ENCODE results near the gene INHBB. TPM values are rescaled to one million over a fixed set of nuclear protein-coding genes. Genes with fewer than 3 reads are reported as not detected.

The INHBB gene
- total RNA-seq, 6 experiments from 2014 or later: 0.37 to 15.9 (median 9.6) TPM

DNA sequence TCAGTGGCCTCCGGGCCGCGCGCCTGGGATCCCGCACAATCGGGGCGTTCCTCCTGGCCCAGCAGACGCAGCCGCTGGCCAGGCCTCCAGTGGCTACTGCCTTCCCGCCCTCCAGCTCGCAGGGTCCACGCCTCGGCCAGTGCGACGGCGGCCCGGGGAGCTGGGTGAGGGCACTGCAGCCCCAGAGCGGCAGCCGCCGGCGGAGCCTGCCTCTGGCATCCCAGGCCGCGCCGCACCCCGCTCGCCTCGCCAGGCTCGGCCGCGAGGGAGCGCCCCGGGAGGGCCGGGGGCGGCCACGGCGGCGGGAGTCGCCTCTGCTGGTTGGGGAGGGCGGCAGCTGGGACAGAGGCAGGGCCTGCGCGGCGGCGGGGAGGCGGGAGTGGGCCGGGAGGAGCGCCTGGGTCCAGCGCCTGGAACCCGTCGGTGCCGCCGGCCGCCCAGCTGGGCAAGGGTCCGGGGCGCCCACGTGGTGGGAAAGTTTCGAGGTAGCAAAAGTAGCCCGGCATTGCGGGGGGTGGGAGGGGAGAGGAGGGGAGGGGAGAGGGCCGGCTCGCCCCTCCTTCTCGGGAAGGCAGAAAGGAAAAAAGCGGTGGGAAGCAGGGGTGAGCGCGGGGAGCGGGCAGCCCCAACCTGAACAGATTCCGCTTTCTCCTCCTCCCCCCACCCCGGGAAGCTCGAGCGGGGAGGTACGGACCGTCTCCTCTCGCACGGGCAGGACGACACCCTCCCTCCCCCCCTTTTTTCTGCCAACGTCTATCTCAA, 1.5 kb upstream of the INHBB start:
- Histone ChIP-seq H3K4me3 (peak overlapping the region; percentile 48 to 58 (median 56)), H3K4me1 (peaks cover 0 to 45% (median 10%) of the 10 kb centered on the region in 4 donors), H3K36me3 (peaks cover 0 to 7% (median 0%) of the 10 kb centered on the region in 4 donors), H3K27me3 (no peaks in the 10 kb centered on the region), H3K27ac (peak overlapping the region in 2 of 3 donors; percentile 63 to 88), H3K9me3 (no peaks in the 10 kb centered on the region)
- intact Hi-C loops (cut with DNase I): loop anchor here (5.0 to 10.0 kb wide), 2 partner anchors 160 to 333 kb away; no protein-coding TSS in a partner anchor
- under 1% methylated on average over 38 of the region's 75 CpGs for WGBS (ENCODE audit: insufficient coverage, low coverage, low lambda C conversion rate, missing lambda C conversion rate)
- peak in 2 of 3 donors; percentile 59 to 66 for DNase-seq
- TF ChIP-seq POLR2A (IDR thresholded peaks at IDR 0.05): peak; percentile 50
- TF ChIP-seq, protein P1, sequence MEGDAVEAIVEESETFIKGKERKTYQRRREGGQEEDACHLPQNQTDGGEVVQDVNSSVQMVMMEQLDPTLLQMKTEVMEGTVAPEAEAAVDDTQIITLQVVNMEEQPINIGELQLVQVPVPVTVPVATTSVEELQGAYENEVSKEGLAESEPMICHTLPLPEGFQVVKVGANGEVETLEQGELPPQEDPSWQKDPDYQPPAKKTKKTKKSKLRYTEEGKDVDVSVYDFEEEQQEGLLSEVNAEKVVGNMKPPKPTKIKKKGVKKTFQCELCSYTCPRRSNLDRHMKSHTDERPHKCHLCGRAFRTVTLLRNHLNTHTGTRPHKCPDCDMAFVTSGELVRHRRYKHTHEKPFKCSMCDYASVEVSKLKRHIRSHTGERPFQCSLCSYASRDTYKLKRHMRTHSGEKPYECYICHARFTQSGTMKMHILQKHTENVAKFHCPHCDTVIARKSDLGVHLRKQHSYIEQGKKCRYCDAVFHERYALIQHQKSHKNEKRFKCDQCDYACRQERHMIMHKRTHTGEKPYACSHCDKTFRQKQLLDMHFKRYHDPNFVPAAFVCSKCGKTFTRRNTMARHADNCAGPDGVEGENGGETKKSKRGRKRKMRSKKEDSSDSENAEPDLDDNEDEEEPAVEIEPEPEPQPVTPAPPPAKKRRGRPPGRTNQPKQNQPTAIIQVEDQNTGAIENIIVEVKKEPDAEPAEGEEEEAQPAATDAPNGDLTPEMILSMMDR (IDR thresholded peaks at IDR 0.05): peak in 3 of 4 donors; percentile 6 to 16 (median 15)
- ATAC-seq: peak; percentile 5 to 37 (median 25)

DNA sequence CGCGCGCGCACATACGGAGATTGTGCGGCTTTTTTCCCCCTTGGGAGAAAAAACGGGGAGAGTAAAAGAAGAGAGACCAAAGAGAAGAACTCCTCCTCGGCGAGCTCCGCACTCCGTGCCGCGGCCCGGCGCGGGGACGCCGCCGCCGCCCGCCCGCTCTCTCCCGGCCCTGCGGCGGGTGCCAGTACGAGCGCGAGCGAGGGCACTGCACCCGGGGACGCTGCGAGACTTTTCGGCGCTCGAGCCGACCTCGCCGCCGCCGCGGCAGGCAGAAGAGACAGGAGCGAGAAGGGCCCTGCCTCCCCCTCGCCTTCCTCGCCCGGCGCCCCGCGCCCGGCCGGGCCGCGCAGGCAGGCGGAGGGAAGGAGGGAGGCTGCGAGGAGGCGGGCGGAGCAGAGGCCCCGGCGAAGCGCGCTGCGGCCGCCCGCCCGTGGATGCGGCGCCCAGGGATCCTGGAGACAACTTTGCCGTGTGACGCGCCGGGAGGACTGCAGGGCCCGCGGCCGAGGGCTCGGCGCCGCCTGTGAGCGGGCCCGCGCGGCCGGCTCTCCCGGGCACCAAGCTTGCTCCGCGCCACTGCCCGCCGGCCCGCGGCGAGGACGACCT, 857 bp upstream of the INHBB start:
- peaks cover 0 to 45% (median 10%) of the 10 kb centered on the region in 4 donors for H3K4me1 ChIP-seq
- peak overlapping the region; percentile 48 to 58 (median 56) for H3K4me3 ChIP-seq
- peaks cover 0 to 12% (median 0%) of the 10 kb centered on the region in 4 donors for H3K36me3 ChIP-seq
- no peaks in the 10 kb centered on the region for H3K27me3 ChIP-seq
- ATAC-seq: peak in 2 of 4 donors; percentile 11 to 16
- no peaks in the 10 kb centered on the region for H3K9me3 ChIP-seq
- TF ChIP-seq, protein P1 (IDR thresholded peaks at IDR 0.05): no peak
- TF ChIP-seq POLR2A (IDR thresholded peaks at IDR 0.05): no peak
- intact Hi-C loops (cut with DNase I): loop anchor here (5.0 to 10.0 kb wide), 2 partner anchors 160 to 332 kb away; no protein-coding TSS in a partner anchor
- peak overlapping the region in 2 of 3 donors; percentile 63 to 88 for H3K27ac ChIP-seq
- no peak for DNase-seq
- WGBS (ENCODE audit: insufficient coverage, low coverage, low lambda C conversion rate, missing lambda C conversion rate): 0% methylated on average over 17 of the region's 90 CpGs

DNA sequence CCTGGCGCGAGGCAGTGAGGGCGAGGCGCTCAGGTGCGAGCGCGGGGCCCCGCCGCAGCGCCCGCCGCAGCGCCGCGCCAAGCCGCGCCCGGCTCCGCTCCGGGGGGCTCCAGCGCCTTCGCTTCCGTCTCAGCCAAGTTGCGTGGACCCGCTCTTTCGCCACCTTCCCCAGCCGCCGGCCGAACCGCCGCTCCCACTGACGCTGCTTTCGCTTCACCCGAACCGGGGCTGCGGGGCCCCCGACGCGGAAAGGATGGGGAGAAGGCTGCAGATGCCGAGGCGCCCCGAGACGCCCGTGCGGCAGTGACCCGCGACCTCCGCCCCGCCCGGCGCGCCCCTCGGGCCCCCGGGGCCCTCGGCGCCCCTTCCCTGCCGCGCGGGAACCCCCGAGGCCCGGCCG, 328 bp upstream of the INHBB start:
- peak overlapping the region; percentile 40 to 56 (median 48) for H3K4me3 ChIP-seq
- ATAC-seq (no peak), DNase-seq (no peak)
- TF ChIP-seq POLR2A (IDR thresholded peaks at IDR 0.05): no peak
- no CpG with 5 or more reads among the region's 62 CpGs for WGBS (ENCODE audit: insufficient coverage, low coverage, low lambda C conversion rate, missing lambda C conversion rate)
- peaks cover 0 to 12% (median 0%) of the 10 kb centered on the region in 4 donors for H3K36me3 ChIP-seq
- H3K27me3 ChIP-seq: no peaks in the 10 kb centered on the region
- peak overlapping the region in 1 of 3 donors; percentile 56 for H3K27ac ChIP-seq
- intact Hi-C loops (cut with DNase I): loop anchor here in 1 of 2 donors (10.0 kb wide), 1 partner anchor 159 kb away; no protein-coding TSS in a partner anchor
- H3K9me3 ChIP-seq: no peaks in the 10 kb centered on the region
- peaks cover 0 to 45% (median 10%) of the 10 kb centered on the region in 4 donors for H3K4me1 ChIP-seq

DNA sequence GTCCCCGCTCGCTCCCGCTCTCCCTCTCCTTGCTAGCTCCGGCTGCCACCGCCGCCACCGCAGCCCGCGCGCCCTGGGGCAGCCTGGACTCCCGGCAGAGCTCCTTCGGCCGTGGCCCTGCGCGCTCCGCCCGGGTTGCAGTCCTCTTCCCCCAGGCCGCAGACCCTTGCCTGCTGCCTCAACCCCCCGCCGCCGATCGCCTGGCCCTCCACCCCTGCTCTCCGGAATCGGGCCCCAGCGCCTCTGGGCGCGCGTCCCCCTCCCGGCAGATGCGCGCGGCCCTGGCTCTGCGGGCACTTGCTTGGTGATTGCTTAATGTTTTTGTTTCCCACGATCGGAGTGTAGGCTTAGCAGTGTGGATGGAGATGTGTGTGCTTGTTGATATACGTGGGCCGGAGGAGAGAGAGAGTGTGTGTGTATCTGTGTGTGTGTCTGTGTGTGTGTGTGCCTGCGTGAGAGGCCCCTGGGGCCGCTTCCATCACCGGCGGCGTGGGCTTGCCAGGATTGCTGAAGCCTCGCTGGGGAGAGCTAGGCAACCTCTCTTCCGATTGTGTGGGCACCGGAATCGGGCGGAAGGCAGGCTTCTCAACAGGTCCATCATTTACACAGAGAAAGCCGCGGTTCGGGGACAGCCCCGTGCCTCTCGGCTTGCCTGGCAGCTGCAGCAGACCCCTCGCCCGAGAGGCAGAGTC, 877 bp downstream of the INHBB start:
- H3K4me1 ChIP-seq: peaks cover 0 to 45% (median 10%) of the 10 kb centered on the region in 4 donors
- DNase-seq (peak in 1 of 3 donors; percentile 45), ATAC-seq (peak; percentile 14 to 48 (median 33))
- no peaks in the 10 kb centered on the region for H3K9me3 ChIP-seq
- H3K36me3 ChIP-seq: peaks cover 0 to 12% (median 0%) of the 10 kb centered on the region in 4 donors
- peak overlapping the region in 2 of 3 donors; percentile 54 to 72 for H3K27ac ChIP-seq
- under 1% methylated on average over 34 of the region's 54 CpGs for WGBS (ENCODE audit: insufficient coverage, low coverage, low lambda C conversion rate, missing lambda C conversion rate)
- TF ChIP-seq POLR2A (IDR thresholded peaks at IDR 0.05): peak; percentile 46
- TF ChIP-seq, protein P1 (IDR thresholded peaks at IDR 0.05): no peak
- H3K4me3 ChIP-seq: peak overlapping the region; percentile 26 to 61 (median 40)
- no peaks in the 10 kb centered on the region for H3K27me3 ChIP-seq
- intact Hi-C loops (cut with DNase I): loop anchor here in 1 of 2 donors (10.0 kb wide), 1 partner anchor 158 kb away; no protein-coding TSS in a partner anchor

Data from right lobe of liver (tissue), 6 donors.